ENCODE data around the gene MAGOHB. TPM values are rescaled to one million over a fixed set of nuclear protein-coding genes. Genes with fewer than 3 reads are reported as not detected.
"Not testable (repeated sequence)": the region's sequence is repeated elsewhere in the genome, so short reads cannot be mapped to it uniquely, and the experiment has no call there.

The MAGOHB gene
- polyA plus RNA-seq, 2 of the 4 experiments (the other 2 are of a cell fraction), result 83.4 to 90.5 TPM

- TF ChIP-seq ATOH8 (CRISPR knock-in tag; IDR thresholded peaks at IDR 0.05; ENCODE audit: low read depth) (no peak), TFCP2L1 (CRISPR knock-in tag; IDR thresholded peaks at IDR 0.05) (no peak)
Measured at GRCh38 chr12:10615532-10615931, 2.1 kb upstream of the MAGOHB start (continued).

DNA sequence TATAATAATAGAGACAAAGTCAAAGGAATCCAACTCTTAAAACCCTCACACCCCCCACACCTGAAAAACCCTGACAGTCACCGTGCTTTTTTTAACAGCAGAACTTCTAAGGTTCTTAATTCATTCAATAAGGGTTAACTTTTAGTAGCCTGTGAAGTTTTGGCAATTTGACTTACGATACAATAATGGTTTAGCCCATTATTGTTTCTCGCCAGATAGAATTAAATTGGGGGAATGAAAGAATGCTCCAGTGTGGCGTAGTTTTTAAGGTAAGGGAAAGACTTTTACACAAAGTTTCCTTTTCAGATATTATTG lies 604 bp upstream of the MAGOHB start:
- H3K4me2 ChIP-seq, result peak overlapping the region; percentile 73
- ATAC-seq (peak in 1 of 2 experiments; percentile 37; a peak in 2 of 6 replicates), DNase-seq (ENCODE audit: low read depth in 1 of 2, low spot score in 1 of 2) (no peak), FAIRE-seq (no peak)
- 11% methylated on average over 4 of the region's 4 CpGs for WGBS (ENCODE audit: missing lambda C conversion rate)
- ChIA-PET CTCF (interaction anchor here (1.3 to 2.2 kb wide), 3 partner anchors 61 to 137 kb away, joined by 4 to 7 read pairs (median 5); no protein-coding TSS in a partner anchor), POLR2A (interaction anchor here (1.1 kb wide), 1 partner anchor 109 kb away, joined by 3 read pairs; the partner anchor contains the start of gene YBX3)
- H3K9me3 ChIP-seq, result no peaks in the 10 kb centered on the region
- H3K4me3 ChIP-seq, result peak overlapping the region; percentile 93
- TF ChIP-seq ZC3H11A (IDR thresholded peaks at IDR 0.05), result no peak
- TF ChIP-seq NFE2L2 (conservative IDR thresholded peaks at IDR 0.05; ENCODE audit: low read length), result no peak
- TF ChIP-seq HOXB5 (CRISPR knock-in tag; IDR thresholded peaks at IDR 0.05), result 0 out of 2 replicates have a peak, but pooled peaks have one; percentile 18
- peaks cover 20% of the 10 kb centered on the region for H3K4me1 ChIP-seq
- H3K27ac ChIP-seq, result peak overlapping the region; percentile 86 to 90

- Histone ChIP-seq H3K4me1 (peaks cover 11% of the 10 kb centered on the region), H3K9me3 (no peaks in the 10 kb centered on the region), H3K4me3 (peak overlapping the region; percentile 93), H3K4me2 (peak overlapping the region; percentile 97), H3K27ac (peak overlapping the region; percentile 86 to 90)
- ATAC-seq, result peak; percentile 3 to 10; a peak in 3 of 6 replicates
- no peak for FAIRE-seq
- no peak for DNase-seq (ENCODE audit: low read depth in 1 of 2, low spot score in 1 of 2)
- no peak for TF ChIP-seq NFE2L2 (conservative IDR thresholded peaks at IDR 0.05; ENCODE audit: low read length)
- ChIA-PET CTCF (interaction anchor here (0.6 to 2.2 kb wide), 2 partner anchors 137 to 744 kb away, joined by 3 to 8 read pairs; no protein-coding TSS in a partner anchor), POLR2A (no interaction called here)
- WGBS (ENCODE audit: missing lambda C conversion rate), result 1% methylated on average over 6 of the region's 6 CpGs
Measured at GRCh38 chr12:10612984-10613348, 443 bp downstream of the MAGOHB start.

- WGBS (ENCODE audit: missing lambda C conversion rate), result 81% methylated on average over 6 of the region's 6 CpGs
- Histone ChIP-seq H3K9me3 (no peaks in the 10 kb centered on the region), H3K4me3 (peak overlapping the region; percentile 93), H3K4me2 (peak overlapping the region; percentile 97), H3K4me1 (peaks cover 7% of the 10 kb centered on the region; the same call in 2 of the 3 replicates), H3K27ac (no peak overlapping the region; a peak in 1 of 6 replicates)
- DNase-seq (ENCODE audit: low read depth in 1 of 2, low spot score in 1 of 2) (no peak), ATAC-seq (no peak), FAIRE-seq (no peak)
- ChIA-PET POLR2A (no interaction called here), CTCF (interaction anchor here (2.2 kb wide), 1 partner anchor 138 kb away, joined by 8 read pairs; no protein-coding TSS in a partner anchor)
- TF ChIP-seq NR3C1 (IDR thresholded peaks at IDR 0.05) (no peak), CEBPB (IDR thresholded peaks at IDR 0.05) (no peak), EHMT2 (IDR thresholded peaks at IDR 0.05; ENCODE audit: low read depth) (no peak), NFE2L2 (conservative IDR thresholded peaks at IDR 0.05; ENCODE audit: low read length) (no peak)
Measured at GRCh38 chr12:10612110-10612509, 1.3 kb downstream of the MAGOHB start.

GRCh38 chr12:10611258-10611657 lies 2.2 kb downstream of the MAGOHB start:
- WGBS (ENCODE audit: missing lambda C conversion rate), result 85% methylated on average over 4 of the region's 4 CpGs

DNA sequence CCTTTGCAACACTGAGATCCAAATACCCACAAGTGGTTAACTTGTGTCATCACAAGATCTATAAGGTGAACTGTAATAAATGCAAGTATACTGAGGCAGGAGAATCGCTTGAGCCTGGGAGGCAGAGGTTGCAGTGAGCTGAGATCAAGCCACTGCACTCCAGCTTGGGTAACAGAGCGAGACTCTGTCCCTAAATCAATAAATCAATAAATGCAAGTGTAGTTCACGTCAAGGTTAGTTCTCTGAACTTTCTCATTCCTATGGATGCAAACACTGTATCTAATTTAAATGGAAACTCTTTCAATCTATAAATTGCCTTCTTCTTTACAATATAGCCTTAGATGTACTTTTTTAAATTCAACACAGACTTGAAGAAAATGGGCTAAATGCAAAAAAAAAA lies 3.2 kb downstream of the MAGOHB start:
- DNase-seq (ENCODE audit: low read depth in 1 of 2, low spot score in 1 of 2), result no peak
- ATAC-seq, result no peak
- ChIA-PET CTCF (interaction anchor here (1.3 kb wide), 1 partner anchor 13 kb away, joined by 3 read pairs; no protein-coding TSS in a partner anchor), POLR2A (no interaction called here)
- 93% methylated on average over 3 of the region's 3 CpGs for WGBS (ENCODE audit: missing lambda C conversion rate)
- FAIRE-seq, result no peak
- H3K4me2 ChIP-seq, result no peak overlapping the region
- H3K27ac ChIP-seq, result no peak overlapping the region
- H3K4me1 ChIP-seq, result peaks cover 7% of the 10 kb centered on the region; the same call in 2 of the 3 replicates
- H3K4me3 ChIP-seq, result no peak overlapping the region
- H3K9me3 ChIP-seq, result no peaks in the 10 kb centered on the region
- TF ChIP-seq RNF2 (IDR thresholded peaks at IDR 0.05; ENCODE audit: borderline replicate concordance, low read depth) (no peak), HOXA7 (CRISPR knock-in tag; IDR thresholded peaks at IDR 0.05) (0 out of 2 replicates have a peak, but pooled peaks have one; percentile 40)

More at GRCh38 chr12:10611258-10611657, 2.2 kb downstream of the MAGOHB start:
- ATAC-seq; H3K4me3 ChIP-seq; POLR2A ChIA-PET; H3K9me3 ChIP-seq; H3K27ac ChIP-seq; H3K4me1 ChIP-seq; DNase-seq (ENCODE audit: low read depth in 1 of 2, low spot score in 1 of 2); FAIRE-seq: not testable (repeated sequence)
- CTCF ChIA-PET, result interaction anchor here (0.6 to 1.3 kb wide), 2 partner anchors 14 to 38 kb away, joined by 3 read pairs; no protein-coding TSS in a partner anchor
- peak overlapping the region; percentile 97; the same call in 2 of the 3 replicates for H3K4me2 ChIP-seq
